LNCAP (cell line): Measurements from ENCODE around the gene ACO1.

Experiments used
- TF ChIP-seq, protein P1 (sequence below): fragments of 450-650 bp; IDR thresholded peaks from 2 replicates; pipeline ENCODE4 v1.5.1; 2017; ENCODE audit warnings: mild to moderate bottlenecking

ACO1 gene

DNA sequence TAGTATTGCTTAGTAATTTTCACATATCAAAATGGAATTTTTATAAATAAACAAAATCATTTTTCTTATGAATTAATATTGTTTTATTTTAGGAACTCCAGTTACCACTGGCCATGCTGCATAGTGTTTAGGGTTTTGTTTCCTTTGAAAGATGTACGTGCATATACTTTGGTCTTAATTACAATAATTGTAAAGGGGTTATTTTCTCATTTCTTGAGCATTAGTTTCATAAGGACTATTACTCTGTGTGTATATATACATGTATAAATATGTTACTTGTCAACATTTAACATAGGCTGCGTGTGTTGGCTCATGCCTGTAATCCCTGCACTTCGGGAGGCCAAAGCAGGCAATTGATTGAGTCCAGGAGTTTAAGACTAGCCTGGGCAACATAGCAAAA is 21.6 kb downstream of the ACO1 start:
- TF ChIP-seq, protein P1, sequence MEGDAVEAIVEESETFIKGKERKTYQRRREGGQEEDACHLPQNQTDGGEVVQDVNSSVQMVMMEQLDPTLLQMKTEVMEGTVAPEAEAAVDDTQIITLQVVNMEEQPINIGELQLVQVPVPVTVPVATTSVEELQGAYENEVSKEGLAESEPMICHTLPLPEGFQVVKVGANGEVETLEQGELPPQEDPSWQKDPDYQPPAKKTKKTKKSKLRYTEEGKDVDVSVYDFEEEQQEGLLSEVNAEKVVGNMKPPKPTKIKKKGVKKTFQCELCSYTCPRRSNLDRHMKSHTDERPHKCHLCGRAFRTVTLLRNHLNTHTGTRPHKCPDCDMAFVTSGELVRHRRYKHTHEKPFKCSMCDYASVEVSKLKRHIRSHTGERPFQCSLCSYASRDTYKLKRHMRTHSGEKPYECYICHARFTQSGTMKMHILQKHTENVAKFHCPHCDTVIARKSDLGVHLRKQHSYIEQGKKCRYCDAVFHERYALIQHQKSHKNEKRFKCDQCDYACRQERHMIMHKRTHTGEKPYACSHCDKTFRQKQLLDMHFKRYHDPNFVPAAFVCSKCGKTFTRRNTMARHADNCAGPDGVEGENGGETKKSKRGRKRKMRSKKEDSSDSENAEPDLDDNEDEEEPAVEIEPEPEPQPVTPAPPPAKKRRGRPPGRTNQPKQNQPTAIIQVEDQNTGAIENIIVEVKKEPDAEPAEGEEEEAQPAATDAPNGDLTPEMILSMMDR = no peak

- TF ChIP-seq, protein P1 = no peak
These were observed 27.3 kb downstream of the ACO1 start for GRCh38 chr9:32411753-32412152.

GRCh38 chr9:32412440-32412839 is 28.0 kb downstream of the ACO1 start:
- TF ChIP-seq, protein P1 = no peak

GRCh38 chr9:32413424-32413823 is 29.0 kb downstream of the ACO1 start:
- TF ChIP-seq, protein P1 = no peak

- TF ChIP-seq, protein P1 = no peak
These were observed 30.4 kb downstream of the ACO1 start for GRCh38 chr9:32414856-32415255.

- TF ChIP-seq, protein P1 = no peak
These were observed 35.5 kb downstream of the ACO1 start for GRCh38 chr9:32419921-32420320.

GRCh38 chr9:32422237-32422806 is 37.9 kb downstream of the ACO1 start:
- TF ChIP-seq, protein P1 = no peak

- TF ChIP-seq, protein P1 = no peak
These were observed 38.9 kb downstream of the ACO1 start for GRCh38 chr9:32423371-32423770.
